Gastrocnemius medialis (tissue), 4 donors: ENCODE data around the gene TMEM131L.

Experiments
- POLR2A ChIP-seq, 2 donors: fragments of 450-650 bp; IDR thresholded peaks; one replicate each; pipeline ENCODE4 v1.6.1; 2017; ENCODE audit warnings: antibody characterized with exemption in 2 of 2, mild to moderate bottlenecking in 2 of 2, moderate library complexity in 2 of 2
- TF ChIP-seq, protein P1 (sequence below), 5 experiments: fragments of 450-650 bp in 3 of 5; fragments of 200-600 bp in 2 of 5; sonication (generic) in 2 of 5; IDR thresholded peaks in 4 of 5; conservative IDR thresholded peaks in 1 of 5; 1 replicate in 4 of 5; 2 replicates in 1 of 5; pipeline ENCODE4 v1.5.1; 2016 to 2019; ENCODE audit warnings: antibody characterized with exemption in 5 of 5, mild to moderate bottlenecking in 3 of 5, moderate library complexity in 3 of 5

DNA sequence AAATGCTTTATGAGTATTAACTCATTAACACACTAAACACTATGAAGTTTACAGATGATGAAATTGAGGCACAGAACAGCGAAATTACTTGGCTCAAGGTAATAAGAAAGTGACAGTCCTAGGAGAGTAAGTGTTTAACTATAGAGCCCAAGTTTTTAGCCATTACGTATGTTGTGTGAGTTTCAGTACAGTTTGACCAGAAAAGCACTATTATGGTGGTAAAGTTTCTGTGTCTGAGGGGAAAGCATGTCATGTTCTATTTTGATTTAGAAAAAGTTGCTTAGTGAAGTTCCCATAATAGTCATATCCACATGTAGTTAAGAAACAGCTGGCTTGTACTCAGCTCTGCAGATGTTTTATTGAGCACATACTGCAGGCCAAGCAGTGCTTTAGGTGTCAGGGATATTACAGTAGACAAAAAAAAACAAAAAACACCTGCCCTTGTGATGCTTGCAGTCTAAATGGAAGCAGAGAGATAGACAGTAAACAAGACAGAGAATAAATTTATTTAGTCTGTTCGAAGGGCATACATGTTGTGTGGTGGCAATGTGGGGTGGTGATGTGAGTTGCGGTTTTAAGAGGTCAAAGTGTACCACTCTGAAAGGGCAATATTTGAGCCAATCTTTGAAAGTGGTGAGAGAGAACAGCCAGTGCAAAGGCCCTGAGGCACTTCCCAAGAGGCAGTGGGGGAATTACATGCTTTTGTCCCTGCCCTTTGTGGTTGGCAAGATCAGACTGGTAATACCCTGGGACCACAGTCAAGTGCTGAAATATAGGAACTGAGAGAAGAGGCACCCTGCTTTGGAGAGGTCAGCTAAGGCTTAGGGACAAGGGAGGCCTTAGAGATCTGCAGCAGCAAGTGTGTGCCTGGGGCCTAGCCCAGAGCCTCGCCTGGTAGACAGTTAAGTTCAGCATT lies 6.2 kb downstream of the TMEM131L start:
- TF ChIP-seq, protein P1, sequence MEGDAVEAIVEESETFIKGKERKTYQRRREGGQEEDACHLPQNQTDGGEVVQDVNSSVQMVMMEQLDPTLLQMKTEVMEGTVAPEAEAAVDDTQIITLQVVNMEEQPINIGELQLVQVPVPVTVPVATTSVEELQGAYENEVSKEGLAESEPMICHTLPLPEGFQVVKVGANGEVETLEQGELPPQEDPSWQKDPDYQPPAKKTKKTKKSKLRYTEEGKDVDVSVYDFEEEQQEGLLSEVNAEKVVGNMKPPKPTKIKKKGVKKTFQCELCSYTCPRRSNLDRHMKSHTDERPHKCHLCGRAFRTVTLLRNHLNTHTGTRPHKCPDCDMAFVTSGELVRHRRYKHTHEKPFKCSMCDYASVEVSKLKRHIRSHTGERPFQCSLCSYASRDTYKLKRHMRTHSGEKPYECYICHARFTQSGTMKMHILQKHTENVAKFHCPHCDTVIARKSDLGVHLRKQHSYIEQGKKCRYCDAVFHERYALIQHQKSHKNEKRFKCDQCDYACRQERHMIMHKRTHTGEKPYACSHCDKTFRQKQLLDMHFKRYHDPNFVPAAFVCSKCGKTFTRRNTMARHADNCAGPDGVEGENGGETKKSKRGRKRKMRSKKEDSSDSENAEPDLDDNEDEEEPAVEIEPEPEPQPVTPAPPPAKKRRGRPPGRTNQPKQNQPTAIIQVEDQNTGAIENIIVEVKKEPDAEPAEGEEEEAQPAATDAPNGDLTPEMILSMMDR (IDR thresholded peaks at IDR 0.05 in 4 of 5, conservative IDR thresholded peaks at IDR 0.05 in 1 of 5), result no peak
- TF ChIP-seq POLR2A (IDR thresholded peaks at IDR 0.05), result no peak
